BLaER1 treated with 17β-estradiol and CSF1 and Interleukin-3, amounts not matched to agents 10 nM and 100 nM (cell line): ENCODE measurements around the gene CALML5.
A peak's percentile ranks its signal among the peaks of the same experiment; 100 is the strongest.

Experiments
- H3K27ac ChIP-seq, 11 experiments: shearing (Covaris generic); formaldehyde crosslinking; 2 replicates each; pipeline ENCODE4 v1.8.1; 2022
- H3K27me3 ChIP-seq, 11 experiments: shearing (Covaris generic); formaldehyde crosslinking; 2 replicates each; pipeline ENCODE4 v1.8.1; 2022
- H3K36me3 ChIP-seq, 11 experiments: shearing (Covaris generic); formaldehyde crosslinking; 2 replicates each; pipeline ENCODE4 v1.8.1; 2022
- H3K4me1 ChIP-seq, 10 experiments: shearing (Covaris generic); formaldehyde crosslinking; 2 replicates each; pipeline ENCODE4 v1.8.1; 2022
- H3K4me2 ChIP-seq, 11 experiments: shearing (Covaris generic); formaldehyde crosslinking; 2 replicates each; pipeline ENCODE4 v1.8.1; 2022
- H3K4me3 ChIP-seq, 10 experiments: shearing (Covaris generic); formaldehyde crosslinking; 2 replicates each; pipeline ENCODE4 v1.8.1; 2022
- H3K9ac ChIP-seq, 11 experiments: shearing (Covaris generic); formaldehyde crosslinking; 2 replicates each; pipeline ENCODE4 v1.8.1; 2022
- H3K9me3 ChIP-seq, 11 experiments: shearing (Covaris generic); formaldehyde crosslinking; replicated peaks in 1 of 11; 2 replicates each; pipeline ENCODE4 v1.8.1; 2022
- H4K20me1 ChIP-seq, 11 experiments: shearing (Covaris generic); formaldehyde crosslinking; 2 replicates each; pipeline ENCODE4 v1.8.1; 2022
- Cebpa-rat ChIP-seq, 11 experiments: shearing (Covaris generic); IDR thresholded peaks; 2 replicates each; pipeline ENCODE4 v1.8.1; 2022

Gene CALML5

GRCh38 chr10:5511231-5511884, 12.0 kb upstream of the CALML5 start:
- H3K9me3 ChIP-seq, result no peaks in the 10 kb centered on the region
- H3K27ac ChIP-seq, result no peak overlapping the region
- H3K9ac ChIP-seq, result no peak overlapping the region
- no peak overlapping the region for H3K4me3 ChIP-seq
- TF ChIP-seq Cebpa-rat (IDR thresholded peaks at IDR 0.05), result no peak
- H3K36me3 ChIP-seq, result no peaks in the 10 kb centered on the region
- no peaks in the 10 kb centered on the region for H3K27me3 ChIP-seq
- no peaks in the 10 kb centered on the region for H4K20me1 ChIP-seq
- H3K4me1 ChIP-seq, result peaks cover 0 to 8% (median 0%) of the 10 kb centered on the region in 10 experiments; a peak in 5 of 20 replicates
- H3K4me2 ChIP-seq, result no peak overlapping the region

- Histone ChIP-seq H3K27ac (no peak overlapping the region), H3K27me3 (no peaks in the 10 kb centered on the region), H3K4me3 (no peak overlapping the region)
Observed at GRCh38 chr10:5510281-5511072, 11.1 kb upstream of the CALML5 start.

GRCh38 chr10:5509691-5510090, 10.3 kb upstream of the CALML5 start:
- no peak overlapping the region for H3K27ac ChIP-seq
- peaks cover 0 to 8% (median 0%) of the 10 kb centered on the region in 10 experiments; a peak in 5 of 20 replicates for H3K4me1 ChIP-seq
- H3K36me3 ChIP-seq, result no peaks in the 10 kb centered on the region
- no peaks in the 10 kb centered on the region for H3K9me3 ChIP-seq
- no peak for TF ChIP-seq Cebpa-rat (IDR thresholded peaks at IDR 0.05)
- H3K27me3 ChIP-seq, result no peaks in the 10 kb centered on the region
- no peak overlapping the region for H3K4me3 ChIP-seq
- no peak overlapping the region for H3K9ac ChIP-seq
- no peaks in the 10 kb centered on the region for H4K20me1 ChIP-seq
- no peak overlapping the region for H3K4me2 ChIP-seq

More at GRCh38 chr10:5510281-5511072, 11.1 kb upstream of the CALML5 start:
- no peak overlapping the region for H3K4me2 ChIP-seq
- H3K4me1 ChIP-seq, result peaks cover 0 to 8% (median 0%) of the 10 kb centered on the region in 10 experiments; a peak in 5 of 20 replicates
- no peaks in the 10 kb centered on the region for H4K20me1 ChIP-seq
- TF ChIP-seq Cebpa-rat (IDR thresholded peaks at IDR 0.05), result no peak
- H3K9ac ChIP-seq, result no peak overlapping the region
- no peaks in the 10 kb centered on the region for H3K9me3 ChIP-seq
- H3K36me3 ChIP-seq, result no peaks in the 10 kb centered on the region

- Histone ChIP-seq H3K4me2 (peak overlapping the region in 1 of 11 experiments; percentile 45; a peak in 3 of 22 replicates), H3K9ac (no peak overlapping the region), H3K27ac (no peak overlapping the region), H3K27me3 (no peaks in the 10 kb centered on the region), H3K9me3 (no peaks in the 10 kb centered on the region), H3K4me3 (no peak overlapping the region), H4K20me1 (no peaks in the 10 kb centered on the region), H3K36me3 (no peaks in the 10 kb centered on the region), H3K4me1 (peaks cover 0 to 8% (median 0%) of the 10 kb centered on the region in 10 experiments; a peak in 5 of 20 replicates)
- no peak for TF ChIP-seq Cebpa-rat (IDR thresholded peaks at IDR 0.05)
Observed at GRCh38 chr10:5509236-5509635, 9.9 kb upstream of the CALML5 start.

GRCh38 chr10:5508786-5509185, 9.4 kb upstream of the CALML5 start:
- no peak for TF ChIP-seq Cebpa-rat (IDR thresholded peaks at IDR 0.05)
- no peaks in the 10 kb centered on the region for H3K27me3 ChIP-seq
- H4K20me1 ChIP-seq, result no peaks in the 10 kb centered on the region
- no peak overlapping the region for H3K27ac ChIP-seq
- H3K9me3 ChIP-seq, result no peaks in the 10 kb centered on the region
- no peak overlapping the region for H3K4me3 ChIP-seq
- no peak overlapping the region for H3K9ac ChIP-seq
- H3K36me3 ChIP-seq, result no peaks in the 10 kb centered on the region
- peak overlapping the region in 2 of 11 experiments; percentile 20 to 45; a peak in 3 of 22 replicates for H3K4me2 ChIP-seq
- peaks cover 0 to 8% (median 0%) of the 10 kb centered on the region in 10 experiments; a peak in 5 of 20 replicates for H3K4me1 ChIP-seq

GRCh38 chr10:5508161-5508604, 8.8 kb upstream of the CALML5 start:
- Histone ChIP-seq H3K36me3 (no peaks in the 10 kb centered on the region), H4K20me1 (no peaks in the 10 kb centered on the region), H3K4me2 (no peak overlapping the region), H3K9ac (no peak overlapping the region), H3K27ac (no peak overlapping the region), H3K9me3 (no peaks in the 10 kb centered on the region), H3K4me1 (peaks cover 0 to 8% (median 0%) of the 10 kb centered on the region in 10 experiments; a peak in 5 of 20 replicates), H3K27me3 (no peaks in the 10 kb centered on the region), H3K4me3 (no peak overlapping the region)
- no peak for TF ChIP-seq Cebpa-rat (IDR thresholded peaks at IDR 0.05)

- H3K36me3 ChIP-seq, result no peaks in the 10 kb centered on the region
- H3K27ac ChIP-seq, result no peak overlapping the region
- no peak overlapping the region for H3K4me2 ChIP-seq
- H3K4me3 ChIP-seq, result no peak overlapping the region
- no peaks in the 10 kb centered on the region for H3K27me3 ChIP-seq
- no peak overlapping the region for H3K9ac ChIP-seq
- H3K4me1 ChIP-seq, result peaks cover 0 to 11% (median 2%) of the 10 kb centered on the region in 10 experiments; a peak in 10 of 20 replicates
- TF ChIP-seq Cebpa-rat (IDR thresholded peaks at IDR 0.05), result no peak
- H3K9me3 ChIP-seq, result no peaks in the 10 kb centered on the region
- no peaks in the 10 kb centered on the region for H4K20me1 ChIP-seq
Observed at GRCh38 chr10:5507649-5508131, 8.3 kb upstream of the CALML5 start.

GRCh38 chr10:5506751-5507648, 7.6 kb upstream of the CALML5 start:
- Histone ChIP-seq H3K36me3 (no peaks in the 10 kb centered on the region), H3K9ac (no peak overlapping the region), H3K4me2 (no peak overlapping the region), H3K9me3 (no peaks in the 10 kb centered on the region), H3K27ac (no peak overlapping the region), H3K4me3 (no peak overlapping the region), H4K20me1 (no peaks in the 10 kb centered on the region), H3K27me3 (no peaks in the 10 kb centered on the region), H3K4me1 (peaks cover 6 to 17% (median 9%) of the 10 kb centered on the region in 10 experiments; a peak in 17 of 20 replicates)
- no peak for TF ChIP-seq Cebpa-rat (IDR thresholded peaks at IDR 0.05)
